ENCODE results near the gene RASGRP4.

GRCh38 chr19:38445362-38445761 is 19.3 kb upstream of the RASGRP4 start:
- TF ChIP-seq CTCF (IDR thresholded peaks at IDR 0.05): no peak
- TF ChIP-seq POLR2AphosphoS5 (IDR thresholded peaks at IDR 0.05): no peak
- TF ChIP-seq EP300 (IDR thresholded peaks at IDR 0.05): no peak

Measured in suprapubic skin (tissue), 4 donors.